HuH-7.5 (cell line): ENCODE data around the gene NFX1.

Experiments
- DNase-seq: peaks from one replicate; pipeline ENCODE4 v3.0.0; 2011; ENCODE audit warnings: low spot score

NFX1 gene

DNA sequence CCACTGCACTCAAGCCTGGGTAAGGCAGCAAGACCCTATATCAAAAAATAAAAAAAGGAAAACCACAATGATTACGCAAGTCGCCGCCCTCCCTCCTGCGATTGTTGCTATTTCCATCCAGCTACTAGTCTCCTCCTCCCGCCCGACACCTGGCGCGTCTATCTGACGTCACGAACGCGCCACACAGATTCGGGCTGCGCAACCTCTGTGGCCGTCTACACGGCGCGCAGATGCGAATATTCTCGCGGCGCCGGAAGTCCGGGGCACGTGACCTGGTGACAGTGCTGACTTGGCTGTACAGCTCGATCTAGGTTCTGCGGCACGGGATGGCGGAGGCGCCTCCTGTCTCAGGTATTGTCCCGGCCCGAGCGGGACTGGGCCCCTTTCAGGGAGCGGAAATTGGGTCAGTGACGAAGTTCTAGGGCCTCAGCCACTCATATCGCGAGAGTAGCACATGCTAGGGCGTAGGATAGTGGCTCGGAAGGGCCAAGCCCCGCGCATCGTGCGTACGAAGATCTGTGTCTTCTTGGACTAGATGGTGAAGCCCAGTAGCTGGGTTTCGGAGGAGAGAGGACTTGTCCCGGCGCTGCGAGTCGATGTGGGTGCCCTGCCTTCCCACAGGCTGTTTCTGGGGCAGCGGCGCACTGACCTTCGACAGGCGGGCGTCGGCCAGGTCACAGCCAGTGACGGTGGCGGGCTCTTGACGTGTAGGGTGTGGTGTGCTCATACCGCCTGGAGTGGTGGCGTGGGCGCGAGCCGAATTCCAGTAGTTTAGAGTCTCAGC, at the start of gene NFX1:
NFX1 (plus strand) TSS at position 270 of the 784 bp plus-strand sequence; CDS start at position 327, 57 bp downstream.
- DNase-seq, result peak; percentile 72

DNA sequence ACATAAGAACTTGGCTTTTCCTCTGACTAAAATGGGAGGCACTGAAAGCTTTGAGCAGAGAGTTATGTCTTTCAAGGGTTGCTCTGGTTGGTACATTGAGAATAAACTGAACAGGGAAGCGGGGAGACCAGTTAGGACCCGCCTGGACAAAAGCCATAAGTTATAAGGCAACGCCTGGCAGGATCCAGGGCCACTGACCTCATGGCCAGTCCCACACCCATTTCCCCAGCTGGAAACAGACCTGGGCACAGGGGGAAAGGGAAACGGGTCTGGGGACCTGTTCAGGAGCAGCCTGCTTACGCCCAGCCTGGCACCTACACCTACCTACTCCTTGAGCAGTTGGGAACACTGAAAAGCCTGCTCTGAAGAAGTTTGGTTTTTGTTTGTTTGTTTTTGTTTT, 49.0 kb upstream of the NFX1 start:
- DNase-seq, result no peak

DNA sequence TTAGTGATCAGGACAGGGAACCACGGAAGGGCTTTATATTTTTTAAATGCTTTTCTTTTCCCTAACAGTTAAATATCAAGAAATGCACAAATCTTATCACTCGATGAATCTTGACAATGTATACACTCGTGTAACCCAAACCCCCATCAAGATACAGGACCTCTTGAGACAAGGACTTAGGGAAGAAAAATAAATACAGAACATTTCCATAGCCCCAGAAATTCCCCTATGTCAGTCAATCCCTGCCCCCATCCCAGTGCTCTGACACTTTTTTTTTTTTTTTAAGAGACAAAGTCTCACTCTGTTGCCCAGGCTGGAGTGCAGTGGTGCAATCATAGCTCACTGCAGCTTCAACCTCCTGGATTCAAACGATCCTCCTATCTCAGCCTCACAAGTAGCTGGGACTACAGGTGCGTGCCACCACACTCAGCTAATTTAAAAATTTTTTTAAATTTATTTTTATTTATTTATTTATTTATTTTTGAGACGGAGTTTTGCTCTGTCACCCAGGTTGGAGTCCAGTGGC, 47.6 kb upstream of the NFX1 start:
- no peak for DNase-seq

DNA sequence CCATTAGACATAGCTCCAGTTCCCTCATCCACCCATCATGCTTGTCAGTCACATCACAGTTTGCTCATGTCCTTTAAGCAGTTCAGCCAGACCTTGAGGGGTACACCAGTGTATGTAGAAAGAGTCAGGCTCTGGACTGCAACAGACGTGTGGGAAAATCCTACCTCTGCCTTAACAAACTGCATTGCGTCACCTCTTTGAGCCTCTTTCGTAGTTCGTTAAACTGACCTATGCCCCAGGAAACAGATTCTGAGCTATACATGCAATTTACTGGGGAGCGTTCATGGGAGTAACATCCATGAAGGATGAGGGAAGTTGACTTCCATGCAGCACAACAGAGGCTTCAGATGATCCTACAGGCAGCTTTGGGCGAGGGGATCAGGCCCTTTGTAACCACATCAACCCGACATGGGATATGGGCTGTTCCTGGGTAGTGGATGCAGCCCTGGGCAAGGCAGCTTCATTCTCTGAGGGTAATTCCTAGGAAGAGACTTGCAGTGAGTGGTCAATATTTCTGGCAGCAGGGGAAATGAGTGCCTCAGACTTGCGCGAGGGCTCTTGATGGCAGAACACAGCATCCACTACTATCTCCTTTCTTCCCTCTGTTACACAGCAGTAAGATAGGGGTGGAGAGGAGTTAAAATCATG, 46.1 kb upstream of the NFX1 start:
- DNase-seq, result no peak

DNA sequence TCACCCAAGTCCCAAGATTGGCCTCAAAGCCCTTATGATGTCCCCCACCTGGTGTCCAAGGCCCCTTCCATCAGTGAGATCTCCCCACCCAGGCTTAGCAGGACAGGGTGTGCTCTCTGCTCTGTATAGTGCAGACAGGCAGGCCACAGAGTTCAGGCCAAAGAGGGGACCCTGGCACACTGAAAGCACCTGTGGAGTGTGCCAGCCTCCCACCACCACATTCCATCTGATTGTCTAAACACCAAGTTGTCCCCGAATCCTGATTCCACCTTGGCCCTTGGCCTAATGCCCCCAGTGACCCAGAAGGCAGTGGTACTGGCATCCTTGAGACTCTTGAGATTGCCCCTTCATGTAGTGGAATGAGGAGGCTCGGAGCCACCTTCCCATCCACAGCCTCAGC, 45.0 kb upstream of the NFX1 start:
- DNase-seq, result no peak

DNA sequence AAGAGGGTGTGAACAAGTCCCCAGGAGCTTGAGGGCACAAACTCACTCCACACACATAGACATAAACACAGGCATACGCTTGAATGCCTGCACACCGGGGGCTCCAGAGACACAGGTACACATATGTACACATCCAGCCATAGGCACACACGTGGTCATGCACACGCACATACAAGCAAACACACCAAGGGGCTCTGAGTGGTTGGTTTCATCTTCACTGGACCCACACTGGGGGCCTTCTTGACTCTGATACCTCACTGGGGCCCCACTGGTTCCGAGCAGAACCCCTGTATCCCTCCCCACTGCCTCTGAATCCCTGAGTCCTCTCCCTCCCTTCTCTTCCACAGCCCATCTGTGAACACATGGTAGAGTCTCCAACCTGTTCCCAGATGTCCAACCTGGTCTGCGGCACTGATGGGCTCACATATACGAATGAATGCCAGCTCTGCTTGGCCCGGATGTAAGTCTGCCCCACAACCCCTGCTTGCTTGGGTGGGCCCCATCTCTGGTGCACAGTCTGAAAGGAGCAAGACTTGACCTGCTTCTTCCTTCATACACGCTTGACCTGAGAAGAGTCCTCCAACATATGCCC, 44.0 kb upstream of the NFX1 start:
- DNase-seq, result no peak

DNA sequence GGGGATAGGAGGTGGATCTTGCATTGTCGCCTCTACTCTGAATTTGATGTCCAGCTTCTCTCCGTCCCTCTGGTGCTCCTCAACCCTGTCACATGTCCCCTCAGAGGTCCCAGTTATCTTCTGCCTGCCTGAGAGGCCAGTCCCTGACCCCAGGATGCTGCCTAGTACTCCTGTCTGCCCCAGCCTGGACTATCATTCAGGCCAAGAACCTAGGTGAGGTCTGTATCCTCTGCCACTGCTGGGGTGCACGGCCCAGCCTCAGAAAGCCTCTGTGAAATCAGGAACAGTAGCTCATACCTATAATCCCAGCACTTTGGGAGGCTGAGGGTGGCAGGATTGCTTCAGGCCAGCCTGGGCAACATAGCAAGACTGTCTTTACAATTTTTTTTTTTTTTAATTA, 41.7 kb upstream of the NFX1 start:
- no peak for DNase-seq

- DNase-seq, result no peak
Measured at GRCh38 chr9:33249087-33249658, 41.1 kb upstream of the NFX1 start.

DNA sequence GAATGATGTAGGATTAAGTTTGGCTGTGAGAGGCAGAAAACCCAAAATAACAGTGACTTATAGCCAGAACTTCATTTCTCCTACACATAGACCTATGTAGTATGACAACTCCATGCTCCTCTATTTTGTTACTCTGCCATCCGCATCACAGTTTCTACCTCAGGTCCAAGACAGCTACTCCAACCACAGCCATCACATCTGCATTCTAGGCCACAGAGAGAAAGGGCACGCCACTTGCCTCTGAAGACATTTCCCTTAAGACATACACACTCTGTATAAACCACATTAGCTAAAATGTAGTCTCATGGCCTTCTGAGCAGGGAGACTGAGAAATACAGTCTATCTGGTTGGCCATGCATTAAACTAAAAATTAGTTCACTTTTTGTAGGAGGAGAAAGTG, 40.3 kb upstream of the NFX1 start:
- DNase-seq, result no peak

DNA sequence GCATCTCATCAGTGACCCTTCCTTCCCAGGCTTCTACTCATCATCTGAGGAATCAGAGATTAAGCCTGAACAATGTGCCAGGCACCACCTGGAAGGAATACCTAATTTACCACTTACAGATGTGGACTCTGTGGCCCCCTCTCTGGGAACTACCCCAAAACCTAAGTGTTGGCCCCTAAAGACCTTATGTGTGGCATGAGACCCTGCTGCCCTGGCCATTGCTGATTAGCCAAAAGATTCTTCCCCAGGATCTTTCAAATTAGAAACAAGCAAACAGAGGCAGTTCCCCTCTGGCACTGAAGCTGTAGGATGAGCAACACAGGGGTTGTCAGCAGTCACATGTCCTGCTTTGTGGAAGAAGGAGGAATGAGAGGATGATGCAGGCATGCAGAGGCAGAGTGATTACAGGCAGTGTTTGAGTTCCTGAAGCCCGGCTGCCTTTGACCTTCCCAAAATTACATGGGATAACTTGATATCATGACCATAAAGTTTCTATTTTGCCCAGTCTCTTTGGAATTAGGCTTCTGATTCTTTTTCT, 39.8 kb upstream of the NFX1 start:
- DNase-seq, result no peak

DNA sequence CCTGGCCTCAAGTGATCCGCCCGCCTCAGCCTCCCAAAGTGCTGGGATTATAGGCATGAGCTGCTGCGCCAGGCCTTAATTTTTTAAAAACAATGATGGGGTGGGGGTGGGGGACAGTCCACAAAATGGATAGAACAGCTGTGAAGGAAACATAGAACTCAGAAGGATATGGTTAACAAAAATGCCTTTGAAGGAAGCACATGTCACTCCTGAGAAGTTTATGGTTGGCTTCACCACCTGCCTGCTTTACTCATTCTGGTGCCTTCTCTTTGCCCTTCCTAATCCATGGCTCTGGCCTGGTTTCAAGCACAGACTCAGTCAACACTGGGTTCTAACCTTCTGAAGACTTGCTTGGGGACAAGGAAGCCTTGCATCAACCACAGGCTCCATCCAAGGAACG, 36.1 kb upstream of the NFX1 start:
- DNase-seq, result no peak

DNA sequence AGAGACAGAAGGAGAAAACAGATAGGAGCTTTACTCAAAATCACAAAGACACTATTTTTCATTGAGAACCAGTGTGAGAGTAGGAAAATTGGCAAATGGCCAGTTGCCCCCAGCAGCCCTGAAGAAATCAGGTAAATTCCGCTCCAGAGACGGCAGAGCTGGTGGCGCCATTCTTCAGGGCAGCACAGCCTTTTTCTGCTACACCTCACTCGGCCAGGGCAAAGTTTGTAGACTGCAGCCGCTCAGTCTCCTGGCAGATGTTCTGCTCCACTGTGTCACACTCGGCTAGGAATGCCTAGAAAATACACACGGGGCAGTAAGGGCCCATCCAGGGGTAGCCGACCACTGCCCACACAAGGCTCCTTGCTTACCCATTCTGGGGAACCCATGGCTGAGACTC, 35.3 kb upstream of the NFX1 start:
- DNase-seq, result no peak

DNA sequence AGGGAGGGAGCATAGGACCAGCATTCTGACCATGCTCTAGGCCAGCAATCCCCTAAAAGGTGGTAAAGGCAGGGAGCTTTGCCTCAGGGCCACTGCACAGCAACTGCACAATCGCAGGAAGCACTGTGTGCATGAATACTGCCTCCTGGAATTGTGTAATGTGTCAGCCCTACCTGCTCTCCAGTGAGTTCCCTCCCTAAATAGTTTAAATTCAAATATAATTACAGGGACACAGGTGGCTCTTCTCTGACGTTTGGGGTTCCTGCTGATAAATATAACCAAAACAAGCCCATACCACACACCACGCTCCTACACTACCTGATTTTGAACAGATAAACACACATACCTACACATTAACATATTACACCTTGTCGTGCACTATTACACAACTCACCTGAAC, 34.8 kb upstream of the NFX1 start:
- DNase-seq, result no peak

GRCh38 chr9:33256236-33256635, 34.1 kb upstream of the NFX1 start:
- DNase-seq, result no peak

DNA sequence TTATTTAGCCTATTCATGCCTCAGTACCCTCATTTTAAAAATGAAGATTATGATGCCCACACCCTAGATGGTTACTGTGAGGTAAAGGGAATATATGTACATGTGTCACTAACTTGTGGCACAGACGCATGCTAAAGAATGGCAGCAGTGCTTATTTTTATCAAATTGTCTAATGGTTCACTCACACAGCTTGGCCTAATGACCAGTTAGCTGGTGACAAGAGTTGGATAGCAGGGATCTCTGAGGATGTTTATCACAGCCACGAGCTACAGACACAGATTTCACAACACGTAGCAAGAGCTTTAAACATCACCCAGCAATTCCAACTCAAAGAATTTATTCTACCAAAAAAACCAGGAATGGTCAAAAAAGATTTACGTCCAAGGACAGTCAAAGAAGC, 33.0 kb upstream of the NFX1 start:
- no peak for DNase-seq

- no peak for DNase-seq
Measured at GRCh38 chr9:33260372-33260771, 29.9 kb upstream of the NFX1 start.

DNA sequence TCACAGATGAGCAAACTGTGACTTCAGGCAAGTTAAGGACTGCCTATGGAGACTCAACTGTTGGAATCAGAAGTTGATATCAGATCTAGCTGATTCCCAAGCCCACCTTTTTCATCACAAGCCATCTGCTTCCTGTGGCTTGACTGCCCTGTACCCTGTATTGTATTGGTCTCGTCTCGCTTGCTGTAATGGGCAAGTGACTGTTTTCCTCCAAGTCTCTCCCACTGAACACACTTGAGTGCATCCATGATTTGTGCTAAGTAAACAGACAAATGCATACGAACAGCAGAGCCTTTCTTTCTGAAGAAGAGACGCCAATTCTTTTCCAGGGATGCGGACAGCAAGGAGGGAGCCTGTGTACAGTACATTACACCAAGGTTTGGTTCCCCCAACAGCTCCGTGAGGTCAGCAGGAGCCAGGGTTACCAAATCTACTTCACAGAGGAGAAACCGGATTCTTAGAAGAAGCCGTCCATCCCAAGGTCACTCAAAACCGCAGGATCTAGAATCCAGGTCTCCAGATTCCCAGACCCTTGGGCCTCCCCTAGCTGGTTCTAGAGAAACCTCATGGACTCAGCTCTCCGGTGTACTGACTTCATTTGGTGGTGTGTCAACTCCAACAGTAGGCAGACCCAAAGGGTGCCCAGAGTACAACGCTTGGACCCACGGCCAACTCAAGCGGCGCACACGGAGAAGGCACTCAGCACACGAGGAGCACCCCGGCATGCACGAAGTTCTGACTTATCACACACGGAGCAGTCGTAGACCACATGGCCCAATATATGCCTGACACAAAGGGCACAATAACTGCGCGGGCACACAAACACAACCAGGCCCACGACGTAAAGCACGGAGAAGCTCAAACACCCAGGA, 26.9 kb upstream of the NFX1 start:
- no peak for DNase-seq

DNA sequence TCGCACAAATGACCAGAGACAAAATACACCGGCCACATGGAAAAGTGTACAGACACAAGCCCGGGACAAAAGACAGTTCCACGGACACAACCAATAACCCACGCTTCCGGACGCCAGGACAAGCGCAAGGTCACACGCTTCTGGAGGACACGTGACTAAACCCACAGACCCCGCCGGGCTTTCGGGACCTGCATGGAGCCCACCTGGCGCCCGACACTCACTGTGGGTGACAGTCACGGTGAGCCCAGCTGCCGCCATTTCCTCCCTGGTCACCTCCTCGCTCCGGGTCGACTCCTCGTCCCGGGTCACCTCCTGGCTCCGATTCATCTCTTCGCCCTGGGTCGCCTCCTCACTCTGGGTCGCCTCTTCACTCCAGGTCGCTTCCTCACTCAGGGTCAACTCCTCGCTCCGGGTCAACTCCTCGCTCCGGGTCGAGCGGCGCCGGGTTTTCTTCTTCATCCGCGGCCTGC, 26.3 kb upstream of the NFX1 start:
- no peak for DNase-seq

DNA sequence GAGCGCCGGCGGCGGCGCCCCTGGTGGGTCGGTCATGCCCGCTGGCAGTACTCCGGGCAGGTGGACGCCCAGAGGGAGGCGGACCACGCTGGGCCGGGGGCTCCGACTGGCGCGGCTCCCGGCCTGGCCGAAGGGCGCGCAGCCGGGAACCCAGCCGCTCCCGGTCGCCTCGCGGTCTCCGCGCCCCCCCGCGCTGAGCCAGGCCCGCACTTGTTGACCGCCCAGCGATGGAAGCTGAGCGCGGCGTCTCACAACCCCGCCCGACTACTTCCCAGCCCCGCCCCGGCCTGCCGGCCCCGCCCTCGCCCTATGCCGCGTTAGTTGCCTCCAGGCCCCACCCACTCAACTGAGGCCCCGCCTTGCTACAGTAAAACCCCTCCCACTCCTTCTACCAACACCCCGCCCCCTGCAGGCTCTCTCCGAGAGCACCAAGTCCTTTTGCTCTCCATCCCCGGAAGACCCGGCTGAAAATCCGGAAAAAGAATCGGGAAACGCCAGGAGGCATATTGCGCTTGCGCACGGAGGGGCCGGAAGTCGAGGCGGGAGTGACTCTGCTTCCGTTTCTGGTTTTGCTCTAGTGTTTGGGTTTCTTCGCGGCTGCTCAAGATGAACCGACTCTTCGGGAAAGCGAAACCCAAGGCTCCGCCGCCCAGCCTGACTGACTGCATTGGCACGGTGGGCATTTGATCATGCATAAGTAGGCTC, 25.7 kb upstream of the NFX1 start, which contains the start of the genes BAG1 and CHMP5:
BAG1 (minus strand) TSS at position 236 of the 705 bp plus-strand sequence.
CHMP5 (plus strand) TSS at position 577 of the 705 bp plus-strand sequence; CDS start at position 607, 30 bp downstream.
- DNase-seq, result peak; percentile 84

- DNase-seq, result no peak
Measured at GRCh38 chr9:33265211-33265865, 25.0 kb upstream of the NFX1 start.
